ENCODE results near the gene HRH1. TPM values are rescaled to one million over a fixed set of nuclear protein-coding genes. Genes with fewer than 3 reads are reported as not detected.
"Not testable (repeated sequence)": the region's sequence is repeated elsewhere in the genome, so short reads cannot be mapped to it uniquely, and the experiment has no call there.

The HRH1 gene
- total RNA-seq, 4 donors from 2014 or later, result 2.0 to 9.7 (median 8.0) TPM

DNA sequence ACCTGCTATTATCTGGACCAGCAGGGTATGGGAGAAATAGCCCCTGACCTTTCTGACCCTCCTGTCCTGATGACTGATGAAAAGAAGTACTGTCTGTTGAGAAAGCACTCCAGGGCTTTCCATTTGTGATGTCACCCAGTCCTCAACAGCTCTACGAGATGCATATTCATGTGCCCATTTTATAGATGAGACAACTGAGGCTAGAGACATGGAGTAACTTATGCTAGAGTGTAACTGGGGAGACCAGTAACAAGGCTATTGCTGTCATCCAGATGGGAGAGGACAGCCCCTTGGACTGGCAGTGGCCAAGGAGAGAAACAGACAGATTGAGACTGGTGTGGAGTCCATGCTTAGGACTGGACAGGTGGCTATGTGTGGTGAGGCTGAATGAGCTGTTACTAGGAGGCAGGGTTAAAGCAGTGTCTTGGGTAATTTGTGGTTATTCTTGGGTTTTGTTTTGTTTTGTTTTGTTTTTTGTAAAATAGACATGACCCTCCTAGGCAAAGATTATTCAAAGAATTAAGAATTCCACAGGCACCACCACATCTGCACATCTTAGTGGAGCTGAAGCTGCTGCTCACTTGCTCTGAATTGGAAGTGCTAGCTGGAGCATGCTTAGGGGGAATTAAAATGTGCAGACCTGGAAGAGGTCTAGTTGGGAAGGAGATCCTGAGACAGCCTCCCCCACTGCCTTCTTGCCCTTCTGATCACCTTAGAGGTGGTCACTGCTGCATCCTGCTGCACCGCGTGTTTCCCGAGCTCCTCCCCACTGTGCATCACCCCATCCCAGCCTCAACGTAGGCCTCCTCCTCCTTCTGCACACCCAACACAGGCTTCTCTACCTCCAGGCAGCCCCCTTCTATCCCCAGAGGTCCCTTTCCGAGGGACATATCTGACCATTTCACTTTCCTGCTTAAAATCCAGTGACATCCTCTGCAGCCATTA is 8.4 kb downstream of the HRH1 start:
- Histone ChIP-seq H3K36me3 (no peaks in the 10 kb centered on the region), H3K27me3 (no peaks in the 10 kb centered on the region), H3K27ac (no peak overlapping the region), H3K4me1 (peaks cover 0 to 12% (median 0%) of the 10 kb centered on the region in 4 donors), H3K9me3 (no peaks in the 10 kb centered on the region), H3K4me3 (no peak overlapping the region)
- TF ChIP-seq POLR2A (IDR thresholded peaks at IDR 0.05) (no peak), POLR2AphosphoS5 (IDR thresholded peaks at IDR 0.05) (no peak), CTCF (IDR thresholded peaks at IDR 0.05) (no peak), EP300 (IDR thresholded peaks at IDR 0.05; ENCODE audit: low read depth) (no peak)
- 81% methylated on average over 6 of the region's 6 CpGs; no CpG with 5 or more reads in 1 of the 2 donors for WGBS, 2 donors (ENCODE audit: low coverage in 1 of 2)
- intact Hi-C loops (cut with DNase I; ENCODE audit: low total_unique reads), result no loop called here
- no peak for DNase-seq
- in situ Hi-C loops (cut with MboI; ENCODE audit: low pct_ligation_motif_present in 1 of 4, low pct_unique_long_range_greater_than_20kb in 1 of 4, low sequenced_read_pairs in 3 of 4), result no loop called here

DNA sequence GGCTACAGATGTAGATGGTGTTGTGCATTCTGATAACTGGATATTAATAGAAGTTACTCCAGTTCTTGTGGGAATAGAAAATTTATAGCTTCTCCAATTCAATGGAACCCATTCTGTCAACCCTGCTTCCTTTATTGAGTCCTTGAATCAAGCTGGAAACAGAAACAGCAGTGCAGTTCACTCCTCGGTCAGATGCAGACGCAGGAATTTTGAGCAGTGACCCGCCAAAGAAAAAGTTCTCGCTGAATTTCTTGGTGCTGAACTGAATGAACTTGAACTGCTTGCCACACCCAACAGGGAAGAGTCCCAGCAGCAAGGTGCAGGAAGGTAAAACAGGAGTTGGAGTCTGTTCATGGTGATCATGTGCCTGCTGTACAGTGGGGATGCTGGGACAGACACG is 10.3 kb downstream of the HRH1 start:
- no peaks in the 10 kb centered on the region for H3K9me3 ChIP-seq
- no peak overlapping the region for H3K4me3 ChIP-seq
- no peak overlapping the region for H3K27ac ChIP-seq
- in situ Hi-C loops (cut with MboI; ENCODE audit: low pct_ligation_motif_present in 1 of 4, low pct_unique_long_range_greater_than_20kb in 1 of 4, low sequenced_read_pairs in 3 of 4) (no loop called here), intact Hi-C loops (cut with DNase I; ENCODE audit: low total_unique reads) (no loop called here)
- DNase-seq, result no peak
- H3K27me3 ChIP-seq, result no peaks in the 10 kb centered on the region
- peaks cover 0 to 4% (median 0%) of the 10 kb centered on the region in 4 donors for H3K4me1 ChIP-seq
- TF ChIP-seq EP300 (IDR thresholded peaks at IDR 0.05; ENCODE audit: low read depth) (no peak), POLR2A (IDR thresholded peaks at IDR 0.05) (no peak), POLR2AphosphoS5 (IDR thresholded peaks at IDR 0.05) (no peak), CTCF (IDR thresholded peaks at IDR 0.05) (no peak)
- H3K36me3 ChIP-seq, result no peaks in the 10 kb centered on the region
- WGBS, 2 donors (ENCODE audit: low coverage in 1 of 2), result 41% methylated on average over 5 of the region's 5 CpGs; no CpG with 5 or more reads in 1 of the 2 donors

DNA sequence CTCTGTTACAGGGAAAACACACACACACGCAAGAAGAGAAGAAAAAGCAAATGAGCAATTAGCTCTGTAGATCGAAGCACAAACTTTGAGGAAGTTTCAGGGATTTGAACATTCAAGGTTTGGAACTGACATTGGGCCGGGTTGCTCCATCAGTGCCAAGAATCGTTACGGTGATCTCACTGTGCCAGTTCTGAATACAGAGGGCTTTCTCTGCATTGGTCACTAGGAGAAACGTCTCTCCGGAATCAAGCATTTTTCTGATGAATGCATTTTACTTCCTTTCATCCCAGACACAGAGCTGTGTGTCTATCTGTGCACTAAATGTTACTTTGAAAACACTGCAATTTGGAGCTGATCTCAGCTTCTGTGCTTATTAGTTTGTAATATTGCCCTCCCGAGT is 11.2 kb downstream of the HRH1 start:
- in situ Hi-C loops (cut with MboI; ENCODE audit: low pct_ligation_motif_present in 1 of 4, low pct_unique_long_range_greater_than_20kb in 1 of 4, low sequenced_read_pairs in 3 of 4) (no loop called here), intact Hi-C loops (cut with DNase I; ENCODE audit: low total_unique reads) (no loop called here)
- no peak overlapping the region for H3K27ac ChIP-seq
- no peak for TF ChIP-seq POLR2AphosphoS5 (IDR thresholded peaks at IDR 0.05)
- TF ChIP-seq CTCF (IDR thresholded peaks at IDR 0.05), result no peak
- no peak for TF ChIP-seq POLR2A (IDR thresholded peaks at IDR 0.05)
- no peak for TF ChIP-seq EP300 (IDR thresholded peaks at IDR 0.05; ENCODE audit: low read depth)
- 88% methylated on average over 4 to 8 of the region's 8 CpGs for WGBS, 2 donors (ENCODE audit: low coverage in 1 of 2)
- H3K27me3 ChIP-seq, result no peaks in the 10 kb centered on the region
- no peaks in the 10 kb centered on the region for H3K4me1 ChIP-seq
- no peaks in the 10 kb centered on the region for H3K9me3 ChIP-seq
- H3K36me3 ChIP-seq, result no peaks in the 10 kb centered on the region
- no peak overlapping the region for H3K4me3 ChIP-seq
- no peak for DNase-seq

- H3K4me1 ChIP-seq; H3K27me3 ChIP-seq; DNase-seq; H3K9me3 ChIP-seq; H3K27ac ChIP-seq; H3K4me3 ChIP-seq; intact Hi-C loops (cut with DNase I; ENCODE audit: low total_unique reads); in situ Hi-C loops (cut with MboI; ENCODE audit: low pct_ligation_motif_present in 1 of 4, low pct_unique_long_range_greater_than_20kb in 1 of 4, low sequenced_read_pairs in 3 of 4); H3K36me3 ChIP-seq: not testable (repeated sequence)
- WGBS, 2 donors (ENCODE audit: low coverage in 1 of 2), result 74 to 85% methylated on average over 8 to 11 of the region's 12 CpGs
Observed at GRCh38 chr3:11166807-11167400, 12.6 kb downstream of the HRH1 start.
